ENCODE results near the gene PTPRN2. TPM values are rescaled to one million over a fixed set of nuclear protein-coding genes. Genes with fewer than 3 reads are reported as not detected.

Gene PTPRN2
- total RNA-seq, 1 experiment from 2014 or later, result 1.1 TPM

DNA sequence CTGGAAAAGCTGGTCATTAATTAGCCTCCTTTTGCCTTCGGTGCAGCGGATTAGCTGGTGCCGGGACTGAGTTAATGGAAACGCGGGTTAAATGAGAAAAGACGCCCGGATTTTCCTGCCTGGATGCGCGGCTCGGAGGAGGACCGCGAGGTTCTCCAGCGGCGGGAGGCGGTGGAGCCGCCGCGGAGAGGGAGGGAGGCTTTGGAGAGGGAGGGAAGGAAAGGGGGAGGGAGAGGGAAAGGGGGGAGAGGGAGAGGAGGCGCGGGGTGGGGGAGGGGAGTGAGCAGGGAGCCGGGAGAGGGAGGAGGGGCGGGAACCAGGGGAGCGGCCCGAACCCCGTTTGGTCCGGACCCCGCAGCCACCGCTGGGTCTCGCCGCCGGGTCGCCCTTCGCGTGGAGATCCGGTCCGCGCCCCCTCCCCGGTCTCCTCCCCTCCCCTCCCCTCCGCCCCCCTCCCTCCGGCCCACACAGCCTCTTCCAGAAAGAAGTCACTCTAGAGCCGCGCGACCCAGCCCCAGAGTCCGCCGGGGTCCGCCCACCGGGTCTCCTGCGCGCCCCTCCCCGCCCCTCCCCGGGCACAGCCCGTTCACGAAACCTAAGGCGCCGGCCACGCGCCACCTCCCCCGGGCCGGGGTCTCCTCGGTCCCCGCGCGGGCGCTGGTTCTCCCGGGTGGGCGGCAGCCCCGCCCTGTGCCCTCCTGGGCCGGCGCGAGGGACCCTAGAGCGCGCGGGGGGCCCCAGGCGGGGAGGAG lies 903.3 kb downstream of the PTPRN2 start:
- intact Hi-C loops (cut with micrococcal nuclease; ENCODE audit: unreplicated experiment), result no loop called here
- CTCF ChIA-PET, result no interaction called here

DNA sequence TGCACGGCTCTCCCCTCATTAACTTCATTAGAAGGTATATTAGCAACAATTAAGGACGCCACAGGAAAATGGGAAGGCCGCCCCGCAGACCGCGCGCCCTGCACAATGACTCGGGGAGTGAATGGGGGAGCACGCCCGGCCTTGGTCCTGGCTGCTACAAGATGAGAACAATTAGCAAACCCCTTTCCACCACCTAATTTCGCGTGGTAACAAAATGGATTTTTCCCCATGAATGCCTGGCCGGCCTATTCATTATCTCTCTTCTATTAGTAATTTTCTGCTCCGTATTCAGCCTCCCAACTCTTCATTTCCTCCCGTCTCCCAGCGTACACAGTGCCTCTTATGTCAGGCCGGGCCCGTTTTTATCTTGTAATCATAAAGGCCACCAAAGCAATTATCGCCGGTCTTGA lies 903.9 kb downstream of the PTPRN2 start:
- no peaks in the 10 kb centered on the region for H3K27me3 ChIP-seq (ENCODE audit: control insufficient read depth, insufficient read depth, low read length)
- H3K36me3 ChIP-seq (ENCODE audit: control insufficient read depth, insufficient read depth, low read length), result no peaks in the 10 kb centered on the region
- intact Hi-C loops (cut with micrococcal nuclease; ENCODE audit: unreplicated experiment), result no loop called here
- no peaks in the 10 kb centered on the region for H3K9me3 ChIP-seq (ENCODE audit: control insufficient read depth, insufficient read depth, low read depth, low read length)
- no TSS peak for BruUV-seq (replicated peaks)
- DNase-seq (ENCODE audit: low read depth, low spot score) (no peak), ATAC-seq (no peak)
- TF ChIP-seq, protein P1, sequence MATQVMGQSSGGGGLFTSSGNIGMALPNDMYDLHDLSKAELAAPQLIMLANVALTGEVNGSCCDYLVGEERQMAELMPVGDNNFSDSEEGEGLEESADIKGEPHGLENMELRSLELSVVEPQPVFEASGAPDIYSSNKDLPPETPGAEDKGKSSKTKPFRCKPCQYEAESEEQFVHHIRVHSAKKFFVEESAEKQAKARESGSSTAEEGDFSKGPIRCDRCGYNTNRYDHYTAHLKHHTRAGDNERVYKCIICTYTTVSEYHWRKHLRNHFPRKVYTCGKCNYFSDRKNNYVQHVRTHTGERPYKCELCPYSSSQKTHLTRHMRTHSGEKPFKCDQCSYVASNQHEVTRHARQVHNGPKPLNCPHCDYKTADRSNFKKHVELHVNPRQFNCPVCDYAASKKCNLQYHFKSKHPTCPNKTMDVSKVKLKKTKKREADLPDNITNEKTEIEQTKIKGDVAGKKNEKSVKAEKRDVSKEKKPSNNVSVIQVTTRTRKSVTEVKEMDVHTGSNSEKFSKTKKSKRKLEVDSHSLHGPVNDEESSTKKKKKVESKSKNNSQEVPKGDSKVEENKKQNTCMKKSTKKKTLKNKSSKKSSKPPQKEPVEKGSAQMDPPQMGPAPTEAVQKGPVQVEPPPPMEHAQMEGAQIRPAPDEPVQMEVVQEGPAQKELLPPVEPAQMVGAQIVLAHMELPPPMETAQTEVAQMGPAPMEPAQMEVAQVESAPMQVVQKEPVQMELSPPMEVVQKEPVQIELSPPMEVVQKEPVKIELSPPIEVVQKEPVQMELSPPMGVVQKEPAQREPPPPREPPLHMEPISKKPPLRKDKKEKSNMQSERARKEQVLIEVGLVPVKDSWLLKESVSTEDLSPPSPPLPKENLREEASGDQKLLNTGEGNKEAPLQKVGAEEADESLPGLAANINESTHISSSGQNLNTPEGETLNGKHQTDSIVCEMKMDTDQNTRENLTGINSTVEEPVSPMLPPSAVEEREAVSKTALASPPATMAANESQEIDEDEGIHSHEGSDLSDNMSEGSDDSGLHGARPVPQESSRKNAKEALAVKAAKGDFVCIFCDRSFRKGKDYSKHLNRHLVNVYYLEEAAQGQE (IDR thresholded peaks at IDR 0.05; ENCODE audit: insufficient read depth in 1 of 2, low read depth in 2 of 2, low read length in 1 of 2), result no peak
- TF ChIP-seq SIN3A (IDR thresholded peaks at IDR 0.05; ENCODE audit: borderline replicate concordance, insufficient read depth, low read depth, low read length), result no peak
- no peak for TF ChIP-seq POLR2AphosphoS5 (IDR thresholded peaks at IDR 0.05; ENCODE audit: low read depth, low read length)
- TF ChIP-seq, protein P2, sequence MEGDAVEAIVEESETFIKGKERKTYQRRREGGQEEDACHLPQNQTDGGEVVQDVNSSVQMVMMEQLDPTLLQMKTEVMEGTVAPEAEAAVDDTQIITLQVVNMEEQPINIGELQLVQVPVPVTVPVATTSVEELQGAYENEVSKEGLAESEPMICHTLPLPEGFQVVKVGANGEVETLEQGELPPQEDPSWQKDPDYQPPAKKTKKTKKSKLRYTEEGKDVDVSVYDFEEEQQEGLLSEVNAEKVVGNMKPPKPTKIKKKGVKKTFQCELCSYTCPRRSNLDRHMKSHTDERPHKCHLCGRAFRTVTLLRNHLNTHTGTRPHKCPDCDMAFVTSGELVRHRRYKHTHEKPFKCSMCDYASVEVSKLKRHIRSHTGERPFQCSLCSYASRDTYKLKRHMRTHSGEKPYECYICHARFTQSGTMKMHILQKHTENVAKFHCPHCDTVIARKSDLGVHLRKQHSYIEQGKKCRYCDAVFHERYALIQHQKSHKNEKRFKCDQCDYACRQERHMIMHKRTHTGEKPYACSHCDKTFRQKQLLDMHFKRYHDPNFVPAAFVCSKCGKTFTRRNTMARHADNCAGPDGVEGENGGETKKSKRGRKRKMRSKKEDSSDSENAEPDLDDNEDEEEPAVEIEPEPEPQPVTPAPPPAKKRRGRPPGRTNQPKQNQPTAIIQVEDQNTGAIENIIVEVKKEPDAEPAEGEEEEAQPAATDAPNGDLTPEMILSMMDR (IDR thresholded peaks at IDR 0.05), result no peak
- no peak for TF ChIP-seq TCF7L2 (IDR thresholded peaks at IDR 0.05; ENCODE audit: low read depth, low read length)
- no peak overlapping the region for H3K27ac ChIP-seq (ENCODE audit: low read length)
- ChIA-PET CTCF (no interaction called here), POLR2A (no interaction called here)
- in situ Hi-C loops (cut with HindIII; ENCODE audit: low pct_unique_long_range_greater_than_20kb, low sequenced_read_pairs), result no loop called here
- H3K4me1 ChIP-seq (ENCODE audit: control insufficient read depth, insufficient read depth, low read length), result no peaks in the 10 kb centered on the region
- no peak overlapping the region for H3K4me3 ChIP-seq (ENCODE audit: low read depth in 2 of 2, low read length in 2 of 2)

More for the DNA sequence above, 903.3 kb downstream of the PTPRN2 start:
- in situ Hi-C loops (cut with HindIII; ENCODE audit: low pct_unique_long_range_greater_than_20kb, low sequenced_read_pairs), result no loop called here
- no TSS peak for BruUV-seq (replicated peaks)
- Histone ChIP-seq H3K4me1 (ENCODE audit: control insufficient read depth, insufficient read depth, low read length) (no peaks in the 10 kb centered on the region), H3K4me3 (ENCODE audit: low read depth in 2 of 2, low read length in 2 of 2) (no peak overlapping the region), H3K9me3 (ENCODE audit: control insufficient read depth, insufficient read depth, low read depth, low read length) (no peaks in the 10 kb centered on the region), H3K27ac (ENCODE audit: low read length) (no peak overlapping the region), H3K27me3 (ENCODE audit: control insufficient read depth, insufficient read depth, low read length) (no peaks in the 10 kb centered on the region), H3K36me3 (ENCODE audit: control insufficient read depth, insufficient read depth, low read length) (no peaks in the 10 kb centered on the region)
- DNase-seq (ENCODE audit: low read depth, low spot score), result no peak
- POLR2A ChIA-PET, result no interaction called here
- TF ChIP-seq, protein P2 (IDR thresholded peaks at IDR 0.05), result no peak
- TF ChIP-seq TCF7L2 (IDR thresholded peaks at IDR 0.05; ENCODE audit: low read depth, low read length), result no peak
- no peak for TF ChIP-seq POLR2AphosphoS5 (IDR thresholded peaks at IDR 0.05; ENCODE audit: low read depth, low read length)
- no peak for TF ChIP-seq SIN3A (IDR thresholded peaks at IDR 0.05; ENCODE audit: borderline replicate concordance, insufficient read depth, low read depth, low read length)
- TF ChIP-seq, protein P1 (IDR thresholded peaks at IDR 0.05; ENCODE audit: insufficient read depth in 1 of 2, low read depth in 2 of 2, low read length in 1 of 2), result no peak
- ATAC-seq, result no peak
